IMR-90 (cell line): ENCODE data around the gene PID1. TPM values are rescaled to one million over a fixed set of nuclear protein-coding genes. Genes with fewer than 3 reads are reported as not detected.

ENCODE experiments used
- ATAC-seq: fragments of 200-7000 bp; cut with Tn5 transposase; 2 replicates; pipeline ENCODE4 v1.9.1; 2020; ENCODE audit warnings: low read depth, mild to moderate bottlenecking, moderate library complexity
- BruUV-seq: library from RNA; stranded (reverse); fragments of 400-500 nt; replicated peaks from 2 replicates; lab custom pipeline; 2021; lab: Mats Ljungman, UMichigan
- CTCF ChIA-PET: fragments of 300-600 bp; formaldehyde crosslinking; extraction: SDS; loops from one replicate; lab custom pipeline; 2021; ENCODE audit warnings: antibody characterized with exemption; lab: Yijun Ruan, JAX
- POLR2A ChIA-PET: fragments of 300-600 bp; sonication (Branson Sonifier 250); formaldehyde crosslinking; loops from one replicate; lab custom pipeline; 2022; ENCODE audit warnings: antibody characterized with exemption; ENCODE audit not compliant: unreplicated experiment; lab: Charles Lee
- DNase-seq: peaks from one replicate; pipeline ENCODE4 v3.0.0; 2013
- H2AFZ ChIP-seq: replicated peaks from 2 replicates; pipeline ENCODE3; 2013; ENCODE audit warnings: low read length, mild to moderate bottlenecking; ENCODE audit not compliant: poor library complexity
- H2AK5ac ChIP-seq: 2 replicates; pipeline ENCODE4 v1.6.1; 2013; ENCODE audit warnings: low read depth, low read length, inconsistent platforms
- H2AK9ac ChIP-seq: replicated peaks from 2 replicates; pipeline ENCODE3; 2013; ENCODE audit warnings: mild to moderate bottlenecking, low read depth, low read length, moderate library complexity; ENCODE audit not compliant: poor library complexity
- H2BK120ac ChIP-seq: 2 replicates; pipeline ENCODE4 v1.6.1; 2013; ENCODE audit warnings: low read depth, low read length, inconsistent platforms
- H2BK15ac ChIP-seq: 3 replicates; pipeline ENCODE4 v1.6.1; 2013; ENCODE audit warnings: low read depth, low read length, inconsistent platforms
- H2BK20ac ChIP-seq: 2 replicates; pipeline ENCODE4 v1.6.1; 2013; ENCODE audit warnings: low read depth, mild to moderate bottlenecking, inconsistent platforms, low read length, moderate library complexity
- H2BK5ac ChIP-seq: 2 replicates; pipeline ENCODE4 v1.6.1; 2013; ENCODE audit warnings: mild to moderate bottlenecking, low read depth, low read length, inconsistent platforms; ENCODE audit not compliant: poor library complexity, severe bottlenecking
- H3K14ac ChIP-seq: replicated peaks from 2 replicates; pipeline ENCODE4 v1.6.1; 2013; ENCODE audit warnings: low read depth, low read length, inconsistent platforms
- H3K18ac ChIP-seq: 2 replicates; pipeline ENCODE4 v1.6.1; 2013; ENCODE audit warnings: low read depth, low read length, control low read depth
- H3K23ac ChIP-seq: 2 replicates; pipeline ENCODE4 v1.6.1; 2013; ENCODE audit warnings: low read depth, low read length, inconsistent platforms
- H3K27ac ChIP-seq: 2 replicates; pipeline ENCODE4 v1.5.1; 2013; ENCODE audit warnings: mild to moderate bottlenecking, control low read depth, low read length; ENCODE audit not compliant: insufficient read depth
- H3K27me3 ChIP-seq: 2 replicates; pipeline ENCODE4 v1.6.1; 2013; ENCODE audit warnings: low read length; ENCODE audit not compliant: control insufficient read depth, insufficient read depth
- H3K36me3 ChIP-seq: 2 replicates; pipeline ENCODE4 v1.6.1; 2013; ENCODE audit warnings: low read length, mixed read lengths; ENCODE audit not compliant: control insufficient read depth, insufficient read depth
- H3K4ac ChIP-seq: 2 replicates; pipeline ENCODE4 v1.6.1; 2013; ENCODE audit warnings: low read depth, low read length, inconsistent platforms
- H3K4me1 ChIP-seq: 2 replicates; pipeline ENCODE4 v1.6.1; 2013; ENCODE audit warnings: low read length, mixed read lengths; ENCODE audit not compliant: control insufficient read depth, insufficient read depth
- H3K4me2 ChIP-seq: 2 replicates; pipeline ENCODE4 v1.6.1; 2013; ENCODE audit warnings: low read depth, mild to moderate bottlenecking, control low read depth, low read length, moderate library complexity
- H3K4me3 ChIP-seq: 2 replicates; pipeline ENCODE4 v1.5.1; 2013; ENCODE audit warnings: low read depth, mild to moderate bottlenecking, control low read depth, low read length, moderate library complexity; ENCODE audit not compliant: insufficient read depth
- H3K56ac ChIP-seq: 2 replicates; pipeline ENCODE4 v1.6.1; 2013; ENCODE audit warnings: low read length, inconsistent platforms; ENCODE audit not compliant: insufficient read depth; ENCODE audit errors: extremely low read depth
- H3K79me1 ChIP-seq, 2 experiments: 2 replicates each; pipeline ENCODE4 v1.6.1; 2013; ENCODE audit warnings: low read length in 2 of 2, inconsistent platforms in 1 of 2, low read depth in 1 of 2
- H3K9ac ChIP-seq: 2 replicates; pipeline ENCODE4 v1.6.1; 2013; ENCODE audit warnings: low read depth, low read length, control low read depth
- H3K9me1 ChIP-seq: 2 replicates; pipeline ENCODE4 v1.6.1; 2013; ENCODE audit warnings: low read length, inconsistent platforms; ENCODE audit not compliant: insufficient read depth
- H3K9me3 ChIP-seq: 2 replicates; pipeline ENCODE4 v1.6.1; 2013; ENCODE audit warnings: low read length; ENCODE audit not compliant: control insufficient read depth, insufficient read depth
- H4K20me1 ChIP-seq: 2 replicates; pipeline ENCODE4 v1.6.1; 2013; ENCODE audit warnings: low read length, inconsistent platforms; ENCODE audit not compliant: insufficient read depth
- H4K5ac ChIP-seq: 2 replicates; pipeline ENCODE4 v1.6.1; 2013; ENCODE audit warnings: mild to moderate bottlenecking, low read depth, low read length, control low read depth
- H4K8ac ChIP-seq, 2 experiments: 2 replicates each; pipeline ENCODE4 v1.6.1; 2013; ENCODE audit warnings: low read depth in 2 of 2, low read length in 2 of 2, control low read depth in 1 of 2, inconsistent platforms in 1 of 2
- H4K91ac ChIP-seq: 2 replicates; pipeline ENCODE4 v1.6.1; 2013; ENCODE audit warnings: low read depth, low read length, inconsistent platforms; ENCODE audit not compliant: insufficient read depth
- BHLHE40 ChIP-seq: fragments of 150-350 bp; IDR thresholded peaks from 2 replicates; pipeline ENCODE4 v1.6.1; 2016; ENCODE audit warnings: mild to moderate bottlenecking, low read depth, low read length
- CEBPB ChIP-seq: IDR thresholded peaks from 2 replicates; pipeline ENCODE4 v1.6.1; 2012; ENCODE audit warnings: low read depth, low read length, improper control_type of control experiment
- CHD1 ChIP-seq: IDR thresholded peaks from 2 replicates; pipeline ENCODE4 v1.6.1; 2012; ENCODE audit warnings: low read depth, low read length, improper control_type of control experiment
- CTCF ChIP-seq: conservative IDR thresholded peaks from 2 replicates; pipeline ENCODE4 v1.5.1; 2012; ENCODE audit warnings: mild to moderate bottlenecking, low read depth, low read length, improper control_type of control experiment
- ELK1 ChIP-seq: fragments of 150-350 bp; IDR thresholded peaks from 2 replicates; pipeline ENCODE4 v1.6.1; 2016; ENCODE audit warnings: low read depth, mild to moderate bottlenecking, low read length, moderate library complexity, borderline replicate concordance
- FOS ChIP-seq: fragments of 150-350 bp; IDR thresholded peaks from 2 replicates; pipeline ENCODE4 v1.6.1; 2016; ENCODE audit warnings: low read depth, low read length
- MAFK ChIP-seq: IDR thresholded peaks from 2 replicates; pipeline ENCODE4 v1.6.1; 2012; ENCODE audit warnings: low read depth, low read length, improper control_type of control experiment
- MAZ ChIP-seq: IDR thresholded peaks from 2 replicates; pipeline ENCODE4 v1.6.1; 2012; ENCODE audit warnings: low read depth, mild to moderate bottlenecking, low read length, improper control_type of control experiment, moderate library complexity, borderline replicate concordance
- MXI1 ChIP-seq: IDR thresholded peaks from 2 replicates; pipeline ENCODE4 v1.6.1; 2012; ENCODE audit warnings: low read depth, mild to moderate bottlenecking, low read length, moderate library complexity, borderline replicate concordance
- NFE2L2 ChIP-seq: fragments of 150-350 bp; IDR thresholded peaks from 2 replicates; pipeline ENCODE4 v1.6.1; 2016; ENCODE audit warnings: low read depth, mild to moderate bottlenecking, low read length
- POLR2A ChIP-seq: IDR thresholded peaks from 2 replicates; pipeline ENCODE4 v1.6.1; 2012; ENCODE audit warnings: mild to moderate bottlenecking, low read depth, low read length
- RAD21 ChIP-seq: IDR thresholded peaks from 2 replicates; pipeline ENCODE4 v1.6.1; 2012; ENCODE audit warnings: low read length, improper control_type of control experiment
- RCOR1 ChIP-seq: IDR thresholded peaks from 2 replicates; pipeline ENCODE4 v1.6.1; 2012; ENCODE audit warnings: mild to moderate bottlenecking, low read length, improper control_type of control experiment; ENCODE audit not compliant: insufficient replicate concordance
- RFX5 ChIP-seq: IDR thresholded peaks from 2 replicates; pipeline ENCODE4 v1.8.0; 2012; ENCODE audit warnings: low read depth, mild to moderate bottlenecking, low read length, moderate library complexity
- USF2 ChIP-seq: fragments of 150-350 bp; IDR thresholded peaks from 2 replicates; pipeline ENCODE4 v1.6.1; 2017; ENCODE audit warnings: mild to moderate bottlenecking, antibody characterized with exemption, low read length, low read depth
- WGBS, 2 experiments: methylation state at CpG; one replicate each; pipeline versions ENCODE4 v1.1.5 to v1.1.7; 2013; ENCODE audit warnings: missing lambda C conversion rate in 2 of 2; ENCODE audit not compliant: insufficient read length in 1 of 2; ENCODE audit errors: extremely low coverage in 2 of 2; 5-methylcytosine and 5-hydroxymethylcytosine counted together
- dilution Hi-C: fragments of 300-500 bp; cut with HindIII; formaldehyde crosslinking; loops from one replicate; pipeline ENCODE4 v1.14.3; 2018; ENCODE audit warnings: low sequenced_read_pairs; ENCODE audit not compliant: unreplicated experiment
- in situ Hi-C: fragments of 300-500 bp; cut with MboI; formaldehyde crosslinking; loops from 3 replicates; pipeline ENCODE4 v1.14.3; 2019; ENCODE audit warnings: low sequenced_read_pairs, inconsistent platforms, mixed read lengths
- intact Hi-C: fragments of 100-400 bp; cut with micrococcal nuclease; formaldehyde crosslinking; loops from 2 replicates; pipeline ENCODE4 v1.10.0; 2022
- polyA plus RNA-seq, 3 experiments: library from polyadenylated mRNA; depleted of rRNA; stranded (reverse); fragments of >200 nt; gene quantifications; 2 replicates each; pipeline ENCODE4 v1.2.3, GENCODE V29; 2012; ENCODE audit warnings: low replicate concordance in 1 of 3
- total RNA-seq: library from RNA; depleted of rRNA; stranded (reverse); fragments of >200 nt; gene quantifications from 2 replicates; pipeline ENCODE4 v1.2.3, GENCODE V29; 2012

Gene PID1
- total and polyA plus RNA-seq, 2 of the 4 experiments (the other 2 are of a cell fraction) = 0.90 to 1.9 TPM

GRCh38 chr2:229273006-229273722, 2.1 kb upstream of the PID1 start:
- in situ Hi-C loops = loop anchor here (10.0 kb wide), 1 partner anchor 588 kb away; no protein-coding TSS in a partner anchor
- no peak for TF ChIP-seq MXI1
- no peak for TF ChIP-seq CTCF
- TF ChIP-seq MAZ = no peak
- no peak for TF ChIP-seq BHLHE40
- no peak for TF ChIP-seq RFX5
- no peak for TF ChIP-seq CHD1
- no peak for TF ChIP-seq FOS
- TF ChIP-seq USF2 = no peak
- no peak for TF ChIP-seq RAD21
- TF ChIP-seq MAFK = no peak
- no peak for TF ChIP-seq NFE2L2
- TF ChIP-seq ELK1 = no peak
- no peak for TF ChIP-seq CEBPB
- TF ChIP-seq POLR2A = no peak
- no peak for TF ChIP-seq RCOR1

More at GRCh38 chr2:229273006-229273722, 2.1 kb upstream of the PID1 start:
- no TSS peak for BruUV-seq
- Histone ChIP-seq H3K23ac (no peak overlapping the region), H4K91ac (no peak overlapping the region), H2BK20ac (no peak overlapping the region), H4K8ac (no peak overlapping the region), H3K9me3 (no peaks in the 10 kb centered on the region), H3K18ac (no peak overlapping the region), H3K4me3 (no peak overlapping the region; the same call in 1 of the 2 replicates), H3K4ac (no peak overlapping the region), H4K20me1 (no peaks in the 10 kb centered on the region), H3K14ac (no peak overlapping the region), H4K5ac (no peak overlapping the region), H2AK5ac (no peak overlapping the region), H3K27me3 (no peaks in the 10 kb centered on the region), H3K36me3 (no peaks in the 10 kb centered on the region), H2AK9ac (no peak overlapping the region), H2BK120ac (no peak overlapping the region), H3K9ac (no peak overlapping the region), H2BK5ac (no peak overlapping the region), H3K4me1 (no peaks in the 10 kb centered on the region), H3K27ac (no peak overlapping the region), H3K9me1 (no peaks in the 10 kb centered on the region), H3K56ac (no peak overlapping the region), H3K79me1 (no peaks in the 10 kb centered on the region), H3K4me2 (peak overlapping the region; percentile 53; the same call in 1 of the 2 replicates), H2AFZ (no peak overlapping the region), H2BK15ac (no peak overlapping the region)
- intact Hi-C loops = loop anchor here (1.0 to 5.0 kb wide), 3 partner anchors 140 to 1383 kb away; no protein-coding TSS in a partner anchor
- DNase-seq (no peak), ATAC-seq (no peak)
- dilution Hi-C loops = no loop called here
- 80% methylated on average over 1 of the region's 9 CpGs; no CpG with 5 or more reads in 1 of the 2 experiments for WGBS, 2 experiments
- CTCF ChIA-PET = no interaction called here
- POLR2A ChIA-PET = no interaction called here
